HepG2 (cell line): Measurements from ENCODE around the gene S100Z. TPM values are rescaled to one million over a fixed set of nuclear protein-coding genes. Genes with fewer than 3 reads are reported as not detected.

Source experiments
- EED ChIP-seq: sonication (generic); formaldehyde crosslinking; IDR thresholded peaks from 2 replicates; pipeline ENCODE4 v1.5.0; 2020; ENCODE audit warnings: mild to moderate bottlenecking, missing genetic modification reagents
- ETV6 ChIP-seq: sonication (generic); formaldehyde crosslinking; conservative IDR thresholded peaks from 2 replicates; pipeline ENCODE4 v1.4.0; 2020; ENCODE audit warnings: missing genetic modification reagents
- JUN ChIP-seq: sonication (generic); formaldehyde crosslinking; IDR thresholded peaks from 2 replicates; pipeline ENCODE4 v1.4.0; 2020; ENCODE audit warnings: mild to moderate bottlenecking, missing genetic modification reagents
- ZMAT3 ChIP-seq: sonication (generic); formaldehyde crosslinking; conservative IDR thresholded peaks from 2 replicates; pipeline ENCODE4 v1.7.0; 2021; ENCODE audit warnings: missing genetic modification reagents
- ZNF234 ChIP-seq: sonication (generic); formaldehyde crosslinking; conservative IDR thresholded peaks from 2 replicates; pipeline ENCODE4 v1.5.1; 2020; ENCODE audit warnings: mild to moderate bottlenecking, missing genetic modification reagents
- ZNF547 ChIP-seq: sonication (generic); formaldehyde crosslinking; IDR thresholded peaks from 2 replicates; pipeline ENCODE4 v1.5.1; 2020; ENCODE audit warnings: mild to moderate bottlenecking, missing genetic modification reagents
- ZNF550 ChIP-seq: sonication (generic); formaldehyde crosslinking; IDR thresholded peaks from 2 replicates; pipeline ENCODE4 v1.4.0; 2020; ENCODE audit warnings: mild to moderate bottlenecking, missing genetic modification reagents, borderline replicate concordance
- ZNF747 ChIP-seq: sonication (generic); formaldehyde crosslinking; IDR thresholded peaks from 2 replicates; pipeline ENCODE4 v1.8.1; 2023; ENCODE audit warnings: missing genetic modification reagents, mild to moderate bottlenecking, borderline replicate concordance
- ZNF761 ChIP-seq: sonication (generic); formaldehyde crosslinking; conservative IDR thresholded peaks from 2 replicates; pipeline ENCODE4 v1.4.0; 2020; ENCODE audit warnings: mild to moderate bottlenecking, missing genetic modification reagents
- ZNF816 ChIP-seq: sonication (generic); formaldehyde crosslinking; IDR thresholded peaks from 2 replicates; pipeline ENCODE4 v1.8.0; 2022; ENCODE audit warnings: missing genetic modification reagents, mild to moderate bottlenecking, borderline replicate concordance
- ZSCAN20 ChIP-seq: sonication (generic); formaldehyde crosslinking; IDR thresholded peaks from 2 replicates; pipeline ENCODE4 v1.4.0; 2020; ENCODE audit warnings: missing genetic modification reagents, mild to moderate bottlenecking, borderline replicate concordance
- polyA plus RNA-seq, 8 experiments: library from polyadenylated mRNA; depleted of rRNA in 3 of 8; stranded (reverse) in 7 of 8; unstranded in 1 of 8; fragments of >200 nt; fragmentation: Illumina TruSeq in 4 of 8; extraction: Trizol in 4 of 8; gene quantifications; 2 replicates each; pipeline versions ENCODE4 v1.2.1 to v1.2.3, GENCODE V29; 2011 to 2016; ENCODE audit warnings: low read depth in 4 of 8, missing spikeins in 1 of 8, mixed read lengths in 1 of 8; ENCODE audit not compliant: insufficient read depth in 1 of 8
- total RNA-seq, 5 experiments: library from RNA; depleted of rRNA; stranded (reverse); fragments of >200 nt; fragmentation: Illumina TruSeq; extraction: Trizol; gene quantifications; 2 replicates each; pipeline ENCODE4 v1.2.3, GENCODE V29; 2016; ENCODE audit warnings: low read depth in 1 of 5
- TF ChIP-seq, protein P1 (sequence below): sonication (generic); formaldehyde crosslinking; IDR thresholded peaks from 2 replicates; pipeline ENCODE4 v1.8.1; 2023; ENCODE audit warnings: mild to moderate bottlenecking, missing genetic modification reagents, borderline replicate concordance
- TF ChIP-seq, protein P2 (sequence below): IDR thresholded peaks from 2 replicates; pipeline ENCODE4 v1.6.1; 2016; ENCODE audit warnings: mild to moderate bottlenecking, missing biosample characterization, missing genetic modification reagents
- TF ChIP-seq, protein P3 (sequence below): sonication (generic); formaldehyde crosslinking; IDR thresholded peaks from 2 replicates; pipeline ENCODE4 v1.5.1; 2020; ENCODE audit warnings: mild to moderate bottlenecking, missing genetic modification reagents, borderline replicate concordance
- TF ChIP-seq, protein P4 (sequence below): sonication (generic); formaldehyde crosslinking; IDR thresholded peaks from 2 replicates; pipeline ENCODE4 v1.8.0; 2022; ENCODE audit warnings: missing genetic modification reagents, low read depth, mild to moderate bottlenecking, borderline replicate concordance
- TF ChIP-seq, protein P5 (sequence below): sonication (generic); formaldehyde crosslinking; IDR thresholded peaks from 2 replicates; pipeline ENCODE4 v1.8.1; 2023; ENCODE audit warnings: mild to moderate bottlenecking, missing genetic modification reagents
- TF ChIP-seq, protein P6 (sequence below): sonication (generic); formaldehyde crosslinking; IDR thresholded peaks from 2 replicates; pipeline ENCODE4 v1.4.0; 2020; ENCODE audit warnings: missing genetic modification reagents

S100Z gene
- total and polyA plus RNA-seq, 2 of the 13 experiments (the other 11 are each of a cell fraction or from before 2014, with no cell fraction given) = 0.22 TPM; not detected in 1

DNA sequence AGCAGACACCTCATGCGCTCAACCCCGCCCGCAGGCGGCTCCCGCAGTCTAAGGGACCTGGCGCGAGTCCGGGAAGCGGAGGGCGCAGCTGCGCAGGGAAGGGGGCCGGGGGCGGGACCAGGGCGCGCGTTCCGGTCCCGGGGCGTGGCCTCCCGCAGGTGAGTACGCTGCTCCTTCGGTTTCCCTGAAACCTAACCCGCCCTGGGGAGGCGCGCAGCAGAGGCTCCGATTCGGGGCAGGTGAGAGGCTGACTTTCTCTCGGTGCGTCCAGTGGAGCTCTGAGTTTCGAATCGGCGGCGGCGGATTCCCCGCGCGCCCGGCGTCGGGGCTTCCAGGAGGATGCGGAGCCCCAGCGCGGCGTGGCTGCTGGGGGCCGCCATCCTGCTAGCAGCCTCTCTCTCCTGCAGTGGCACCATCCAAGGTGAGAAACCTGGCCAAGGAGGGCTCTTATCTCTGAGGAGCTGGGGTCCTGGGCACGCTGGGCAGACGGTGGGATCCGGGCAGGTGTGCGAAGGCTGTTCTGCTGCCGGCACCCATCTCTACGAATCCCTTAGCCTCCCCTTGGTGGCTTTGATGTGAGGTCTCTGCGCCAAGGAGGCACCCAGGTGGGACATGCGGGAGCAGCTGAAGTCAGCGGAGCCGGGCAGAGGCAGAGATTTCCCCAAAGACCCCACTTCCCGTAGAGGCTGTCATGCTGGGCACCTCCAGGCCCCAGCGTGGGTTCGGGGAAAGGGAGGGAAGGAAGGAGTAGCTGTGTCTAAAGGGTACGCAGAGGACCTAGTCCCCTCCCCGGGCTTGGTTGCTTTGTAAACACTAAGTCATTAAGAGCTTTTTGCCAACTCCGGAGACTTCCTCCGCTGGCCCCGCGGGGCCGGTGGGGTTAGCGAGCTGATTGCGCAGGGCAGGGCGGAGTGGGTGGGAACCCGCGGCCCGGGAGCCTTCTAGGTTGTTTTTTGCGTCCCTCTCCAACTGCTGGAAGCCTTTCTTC, 30.7 kb upstream of the S100Z start, which contains the start of gene F2RL1 (continued):
- TF ChIP-seq EED (CRISPR knock-in tag) = no peak
- TF ChIP-seq ZNF761 = no peak
- TF ChIP-seq, protein P1, sequence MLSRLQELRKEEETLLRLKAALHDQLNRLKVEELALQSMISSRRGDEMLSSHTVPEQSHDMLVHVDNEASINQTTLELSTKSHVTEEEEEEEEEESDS (CRISPR knock-in tag) = no peak
- TF ChIP-seq ZMAT3 = 0 out of 2 replicates have a peak, but pooled peaks have one; percentile 39
- TF ChIP-seq, protein P2, sequence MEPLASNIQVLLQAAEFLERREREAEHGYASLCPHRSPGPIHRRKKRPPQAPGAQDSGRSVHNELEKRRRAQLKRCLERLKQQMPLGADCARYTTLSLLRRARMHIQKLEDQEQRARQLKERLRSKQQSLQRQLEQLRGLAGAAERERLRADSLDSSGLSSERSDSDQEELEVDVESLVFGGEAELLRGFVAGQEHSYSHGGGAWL (CRISPR knock-in tag) = peak; percentile 34; the same call in 1 of the 2 replicates
- TF ChIP-seq ZNF747 (CRISPR knock-in tag) = peak; percentile 40; the same call in 1 of the 2 replicates
- TF ChIP-seq ZNF816 (CRISPR knock-in tag) = no peak
- TF ChIP-seq ZNF550 (CRISPR knock-in tag) = no peak
- TF ChIP-seq, protein P3, sequence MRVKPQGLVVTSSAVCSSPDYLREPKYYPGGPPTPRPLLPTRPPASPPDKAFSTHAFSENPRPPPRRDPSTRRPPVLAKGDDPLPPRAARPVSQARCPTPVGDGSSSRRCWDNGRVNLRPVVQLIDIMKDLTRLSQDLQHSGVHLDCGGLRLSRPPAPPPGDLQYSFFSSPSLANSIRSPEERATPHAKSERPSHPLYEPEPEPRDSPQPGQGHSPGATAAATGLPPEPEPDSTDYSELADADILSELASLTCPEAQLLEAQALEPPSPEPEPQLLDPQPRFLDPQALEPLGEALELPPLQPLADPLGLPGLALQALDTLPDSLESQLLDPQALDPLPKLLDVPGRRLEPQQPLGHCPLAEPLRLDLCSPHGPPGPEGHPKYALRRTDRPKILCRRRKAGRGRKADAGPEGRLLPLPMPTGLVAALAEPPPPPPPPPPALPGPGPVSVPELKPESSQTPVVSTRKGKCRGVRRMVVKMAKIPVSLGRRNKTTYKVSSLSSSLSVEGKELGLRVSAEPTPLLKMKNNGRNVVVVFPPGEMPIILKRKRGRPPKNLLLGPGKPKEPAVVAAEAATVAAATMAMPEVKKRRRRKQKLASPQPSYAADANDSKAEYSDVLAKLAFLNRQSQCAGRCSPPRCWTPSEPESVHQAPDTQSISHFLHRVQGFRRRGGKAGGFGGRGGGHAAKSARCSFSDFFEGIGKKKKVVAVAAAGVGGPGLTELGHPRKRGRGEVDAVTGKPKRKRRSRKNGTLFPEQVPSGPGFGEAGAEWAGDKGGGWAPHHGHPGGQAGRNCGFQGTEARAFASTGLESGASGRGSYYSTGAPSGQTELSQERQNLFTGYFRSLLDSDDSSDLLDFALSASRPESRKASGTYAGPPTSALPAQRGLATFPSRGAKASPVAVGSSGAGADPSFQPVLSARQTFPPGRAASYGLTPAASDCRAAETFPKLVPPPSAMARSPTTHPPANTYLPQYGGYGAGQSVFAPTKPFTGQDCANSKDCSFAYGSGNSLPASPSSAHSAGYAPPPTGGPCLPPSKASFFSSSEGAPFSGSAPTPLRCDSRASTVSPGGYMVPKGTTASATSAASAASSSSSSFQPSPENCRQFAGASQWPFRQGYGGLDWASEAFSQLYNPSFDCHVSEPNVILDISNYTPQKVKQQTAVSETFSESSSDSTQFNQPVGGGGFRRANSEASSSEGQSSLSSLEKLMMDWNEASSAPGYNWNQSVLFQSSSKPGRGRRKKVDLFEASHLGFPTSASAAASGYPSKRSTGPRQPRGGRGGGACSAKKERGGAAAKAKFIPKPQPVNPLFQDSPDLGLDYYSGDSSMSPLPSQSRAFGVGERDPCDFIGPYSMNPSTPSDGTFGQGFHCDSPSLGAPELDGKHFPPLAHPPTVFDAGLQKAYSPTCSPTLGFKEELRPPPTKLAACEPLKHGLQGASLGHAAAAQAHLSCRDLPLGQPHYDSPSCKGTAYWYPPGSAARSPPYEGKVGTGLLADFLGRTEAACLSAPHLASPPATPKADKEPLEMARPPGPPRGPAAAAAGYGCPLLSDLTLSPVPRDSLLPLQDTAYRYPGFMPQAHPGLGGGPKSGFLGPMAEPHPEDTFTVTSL = no peak
- TF ChIP-seq ETV6 = no peak
- 0 out of 2 replicates have a peak, but pooled peaks have one; percentile 68 for TF ChIP-seq ZSCAN20 (CRISPR knock-in tag)
- TF ChIP-seq ZNF234 (CRISPR knock-in tag) = no peak
- TF ChIP-seq, protein P4, sequence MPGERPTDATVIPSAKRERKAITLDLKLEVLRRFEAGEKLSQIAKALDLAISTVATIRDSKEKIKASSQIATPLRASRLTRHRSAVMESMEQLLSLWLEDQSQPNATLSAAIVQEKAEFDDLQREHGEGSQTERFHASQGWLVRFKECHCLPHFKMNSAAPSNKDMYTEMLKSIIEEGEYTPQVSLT (CRISPR knock-in tag) = no peak
- TF ChIP-seq, protein P5, sequence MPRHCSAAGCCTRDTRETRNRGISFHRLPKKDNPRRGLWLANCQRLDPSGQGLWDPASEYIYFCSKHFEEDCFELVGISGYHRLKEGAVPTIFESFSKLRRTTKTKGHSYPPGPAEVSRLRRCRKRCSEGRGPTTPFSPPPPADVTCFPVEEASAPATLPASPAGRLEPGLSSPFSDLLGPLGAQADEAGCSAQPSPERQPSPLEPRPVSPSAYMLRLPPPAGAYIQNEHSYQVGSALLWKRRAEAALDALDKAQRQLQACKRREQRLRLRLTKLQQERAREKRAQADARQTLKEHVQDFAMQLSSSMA (CRISPR knock-in tag) = no peak
- TF ChIP-seq JUN (CRISPR knock-in tag) = no peak
- TF ChIP-seq ZNF547 (CRISPR knock-in tag) = peak; percentile 59; the same call in 1 of the 2 replicates
- TF ChIP-seq, protein P6, sequence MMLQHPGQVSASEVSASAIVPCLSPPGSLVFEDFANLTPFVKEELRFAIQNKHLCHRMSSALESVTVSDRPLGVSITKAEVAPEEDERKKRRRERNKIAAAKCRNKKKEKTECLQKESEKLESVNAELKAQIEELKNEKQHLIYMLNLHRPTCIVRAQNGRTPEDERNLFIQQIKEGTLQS (CRISPR knock-in tag) = no peak; the same call in 1 of the 2 replicates
